Liver (tissue), 9 donors: ENCODE measurements around the gene MACROH2A2. TPM values are rescaled to one million over a fixed set of nuclear protein-coding genes. Genes with fewer than 3 reads are reported as not detected.

ENCODE experiments used
- DNase-seq: peaks from one replicate; pipeline ENCODE4 v3.0.0-alpha.2; 2017; ENCODE audit warnings: low spot score
- H3K27ac ChIP-seq, 2 donors: one replicate each; pipeline ENCODE4 v1.7.0; 2013; ENCODE audit warnings: inconsistent platforms in 2 of 2, low read length in 2 of 2, control low read depth in 1 of 2, low read depth in 1 of 2, mild to moderate bottlenecking in 1 of 2
- H3K27me3 ChIP-seq, 4 donors: one replicate each; pipeline versions ENCODE4 v1.6.1 to v1.7.0; 2013; ENCODE audit warnings: low read length in 3 of 4, inconsistent platforms in 1 of 4, mild to moderate bottlenecking in 1 of 4, moderate library complexity in 1 of 4; ENCODE audit not compliant: control insufficient read depth in 4 of 4, insufficient read depth in 4 of 4
- H3K36me3 ChIP-seq, 4 donors: one replicate each; pipeline versions ENCODE4 v1.6.1 to v1.7.0; 2013; ENCODE audit warnings: low read length in 3 of 4, mild to moderate bottlenecking in 3 of 4, low read depth in 1 of 4, moderate library complexity in 1 of 4; ENCODE audit not compliant: control insufficient read depth in 4 of 4, insufficient read depth in 3 of 4
- H3K4me1 ChIP-seq, 4 donors: one replicate each; pipeline versions ENCODE4 v1.6.1 to v1.7.0; 2013; ENCODE audit warnings: low read length in 3 of 4, mild to moderate bottlenecking in 3 of 4, moderate library complexity in 1 of 4; ENCODE audit not compliant: control insufficient read depth in 4 of 4, insufficient read depth in 4 of 4
- H3K4me3 ChIP-seq, 3 donors: one replicate each; pipeline versions ENCODE4 v1.6.1 to v1.7.0; 2013; ENCODE audit warnings: low read length in 3 of 3, control low read depth in 1 of 3, low read depth in 1 of 3, mild to moderate bottlenecking in 1 of 3
- H3K9ac ChIP-seq, 2 donors: one replicate each; pipeline ENCODE4 v1.7.0; 2013; ENCODE audit warnings: low read length in 2 of 2, mild to moderate bottlenecking in 2 of 2, moderate library complexity in 2 of 2, control low read depth in 1 of 2, low read depth in 1 of 2
- H3K9me3 ChIP-seq, 4 donors: one replicate each; pipeline versions ENCODE4 v1.6.1 to v1.7.0; 2013; ENCODE audit warnings: low read length in 3 of 4; ENCODE audit not compliant: control insufficient read depth in 4 of 4
- FOXA1 ChIP-seq: IDR thresholded peaks from 2 replicates; pipeline ENCODE4 v1.6.1; 2016; ENCODE audit warnings: antibody characterized with exemption
- FOXA2 ChIP-seq: IDR thresholded peaks from 2 replicates; pipeline ENCODE4 v1.6.1; 2016; ENCODE audit warnings: antibody characterized with exemption
- GABPA ChIP-seq, 2 donors: IDR thresholded peaks in 1 of 2; conservative IDR thresholded peaks in 1 of 2; 2 replicates each; pipeline ENCODE4 v1.6.1; 2016; ENCODE audit warnings: antibody characterized with exemption in 2 of 2, mild to moderate bottlenecking in 1 of 2, moderate library complexity in 1 of 2
- HNF4A ChIP-seq, 2 donors: conservative IDR thresholded peaks; 2 replicates each; pipeline ENCODE4 v1.6.1; 2016; ENCODE audit warnings: antibody characterized with exemption in 2 of 2, mild to moderate bottlenecking in 2 of 2
- HNF4G ChIP-seq: IDR thresholded peaks from 2 replicates; pipeline ENCODE4 v1.6.1; 2016; ENCODE audit warnings: antibody characterized with exemption
- JUND ChIP-seq, 2 donors: IDR thresholded peaks; 2 replicates each; pipeline ENCODE4 v1.6.1; 2016; ENCODE audit warnings: antibody characterized with exemption in 2 of 2
- NR2F2 ChIP-seq: IDR thresholded peaks from 2 replicates; pipeline ENCODE4 v1.6.1; 2016; ENCODE audit warnings: antibody characterized with exemption
- RAD21 ChIP-seq, 2 donors: IDR thresholded peaks; 2 replicates each; pipeline ENCODE4 v1.6.1; 2016; ENCODE audit warnings: antibody characterized with exemption in 2 of 2, mild to moderate bottlenecking in 2 of 2
- RXRA ChIP-seq, 2 donors: IDR thresholded peaks; 2 replicates each; pipeline ENCODE4 v1.6.1; 2017 to 2018; ENCODE audit warnings: antibody characterized with exemption in 2 of 2, mild to moderate bottlenecking in 1 of 2
- SP1 ChIP-seq: IDR thresholded peaks from 2 replicates; pipeline ENCODE4 v1.6.1; 2018; ENCODE audit warnings: antibody characterized with exemption, mild to moderate bottlenecking
- TAF1 ChIP-seq: conservative IDR thresholded peaks from 2 replicates; pipeline ENCODE4 v1.6.1; 2016; ENCODE audit warnings: antibody characterized with exemption, mild to moderate bottlenecking
- YY1 ChIP-seq: IDR thresholded peaks from 2 replicates; pipeline ENCODE4 v1.6.1; 2016; ENCODE audit warnings: antibody characterized with exemption, mild to moderate bottlenecking
- WGBS: extraction: QIAGEN DNeasy Blood & Tissue Kit; methylation state at CpG from one replicate; pipeline ENCODE4 v1.1.7; 2013; 5-methylcytosine and 5-hydroxymethylcytosine counted together
- polyA plus RNA-seq, 2 donors: library from polyadenylated mRNA; stranded (reverse) in 1 of 2; unstranded in 1 of 2; fragments of 200-250 nt in 1 of 2; fragments of >200 nt in 1 of 2; fragmentation: Nextera tagmentation in 1 of 2; extraction: Ambion mirVana in 1 of 2; gene quantifications; one replicate each; pipeline versions ENCODE4 v1.2.1 to v1.2.3, GENCODE V29; 2013 to 2015
- total RNA-seq, 2 donors: library from RNA; depleted of rRNA; stranded (reverse); fragments of >200 nt; gene quantifications; one replicate each; pipeline ENCODE4 v1.2.3, GENCODE V29; 2014
- TF ChIP-seq, protein P1 (sequence below): fragments of 150-350 bp; IDR thresholded peaks from 2 replicates; pipeline ENCODE4 v1.5.1; 2017; ENCODE audit warnings: improper control_type of control experiment, low read depth, low read length; ENCODE audit not compliant: missing input control
- TF ChIP-seq, protein P2 (sequence below): IDR thresholded peaks from 2 replicates; pipeline ENCODE4 v1.6.1; 2016; ENCODE audit warnings: antibody characterized with exemption
- TF ChIP-seq, protein P3 (sequence below): IDR thresholded peaks from 2 replicates; pipeline ENCODE4 v1.6.1; 2016; ENCODE audit warnings: antibody characterized with exemption
- TF ChIP-seq, protein P4 (sequence below): IDR thresholded peaks from 2 replicates; pipeline ENCODE4 v1.6.1; 2016; ENCODE audit warnings: antibody characterized with exemption
- TF ChIP-seq, protein P5 (sequence below): IDR thresholded peaks from 2 replicates; pipeline ENCODE4 v1.6.1; 2016; ENCODE audit warnings: antibody characterized with exemption, mild to moderate bottlenecking
- donor health status: healthy.
- donor health status: healthy.
- donor health status: healthy.
- donor health status: healthy.
- donor health status: healthy.

Gene MACROH2A2
- total and polyA plus RNA-seq, 4 donors: 1.2 to 7.2 (median 3.4) TPM

DNA sequence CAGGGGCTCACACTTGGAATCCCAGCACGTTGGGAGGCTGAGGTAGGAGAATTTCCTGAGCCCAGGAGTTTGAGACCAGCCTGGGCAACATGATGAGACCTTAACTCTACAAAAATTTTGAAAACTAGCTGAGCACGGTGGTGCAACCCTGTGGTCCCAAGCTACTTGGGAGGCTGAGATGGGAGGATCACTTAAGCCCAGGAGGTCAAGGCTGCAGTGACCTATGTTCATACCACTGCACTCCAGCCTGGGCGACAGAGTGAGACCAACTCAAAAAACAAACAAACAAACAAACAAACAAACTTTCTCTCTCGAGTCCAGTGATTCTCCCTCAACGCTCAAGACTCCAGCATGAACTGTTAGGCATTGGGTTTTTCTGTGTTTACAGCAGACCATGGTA lies 95.9 kb downstream of the MACROH2A2 start (continued):
- TF ChIP-seq, protein P1, sequence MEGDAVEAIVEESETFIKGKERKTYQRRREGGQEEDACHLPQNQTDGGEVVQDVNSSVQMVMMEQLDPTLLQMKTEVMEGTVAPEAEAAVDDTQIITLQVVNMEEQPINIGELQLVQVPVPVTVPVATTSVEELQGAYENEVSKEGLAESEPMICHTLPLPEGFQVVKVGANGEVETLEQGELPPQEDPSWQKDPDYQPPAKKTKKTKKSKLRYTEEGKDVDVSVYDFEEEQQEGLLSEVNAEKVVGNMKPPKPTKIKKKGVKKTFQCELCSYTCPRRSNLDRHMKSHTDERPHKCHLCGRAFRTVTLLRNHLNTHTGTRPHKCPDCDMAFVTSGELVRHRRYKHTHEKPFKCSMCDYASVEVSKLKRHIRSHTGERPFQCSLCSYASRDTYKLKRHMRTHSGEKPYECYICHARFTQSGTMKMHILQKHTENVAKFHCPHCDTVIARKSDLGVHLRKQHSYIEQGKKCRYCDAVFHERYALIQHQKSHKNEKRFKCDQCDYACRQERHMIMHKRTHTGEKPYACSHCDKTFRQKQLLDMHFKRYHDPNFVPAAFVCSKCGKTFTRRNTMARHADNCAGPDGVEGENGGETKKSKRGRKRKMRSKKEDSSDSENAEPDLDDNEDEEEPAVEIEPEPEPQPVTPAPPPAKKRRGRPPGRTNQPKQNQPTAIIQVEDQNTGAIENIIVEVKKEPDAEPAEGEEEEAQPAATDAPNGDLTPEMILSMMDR: no peak
- TF ChIP-seq HNF4G (no peak), FOXA2 (no peak), YY1 (no peak), TAF1 (no peak), SP1 (no peak)
- TF ChIP-seq, protein P2, sequence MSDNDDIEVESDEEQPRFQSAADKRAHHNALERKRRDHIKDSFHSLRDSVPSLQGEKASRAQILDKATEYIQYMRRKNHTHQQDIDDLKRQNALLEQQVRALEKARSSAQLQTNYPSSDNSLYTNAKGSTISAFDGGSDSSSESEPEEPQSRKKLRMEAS: no peak
- TF ChIP-seq, protein P3, sequence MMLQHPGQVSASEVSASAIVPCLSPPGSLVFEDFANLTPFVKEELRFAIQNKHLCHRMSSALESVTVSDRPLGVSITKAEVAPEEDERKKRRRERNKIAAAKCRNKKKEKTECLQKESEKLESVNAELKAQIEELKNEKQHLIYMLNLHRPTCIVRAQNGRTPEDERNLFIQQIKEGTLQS: no peak

DNA sequence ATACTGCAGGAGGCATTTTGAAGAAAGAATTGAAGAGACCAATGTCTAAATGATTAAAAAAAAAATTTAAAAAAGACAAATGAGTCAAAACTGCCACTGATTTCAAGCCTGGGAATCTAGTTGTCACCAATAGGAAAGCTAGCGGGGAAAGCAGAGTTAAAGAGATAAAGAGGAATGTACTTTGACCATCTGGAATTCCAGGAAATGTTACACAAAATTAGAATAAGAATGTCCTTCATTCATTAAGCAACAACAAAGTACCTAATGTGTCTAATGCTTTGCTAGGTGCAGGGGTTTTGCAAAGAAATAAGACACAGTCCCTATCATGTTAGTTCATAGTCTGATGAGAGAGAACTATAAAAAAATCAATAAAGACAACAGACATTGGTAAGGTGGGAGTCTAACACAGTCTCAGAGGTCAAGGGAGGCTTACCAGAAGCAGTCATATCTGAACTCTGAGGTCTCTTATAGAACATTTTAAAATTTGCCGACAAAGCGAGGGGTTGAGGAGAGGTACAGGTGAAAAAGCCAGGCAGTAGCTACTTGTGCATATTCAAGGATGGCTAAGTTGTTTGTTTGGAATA lies 102.7 kb downstream of the MACROH2A2 start:
- Histone ChIP-seq H3K27ac (no peak overlapping the region), H3K4me3 (no peak overlapping the region), H3K4me1 (peaks cover 4 to 21% (median 20%) of the 10 kb centered on the region in 4 donors), H3K9me3 (no peaks in the 10 kb centered on the region), H3K36me3 (peaks cover 10 to 61% (median 41%) of the 10 kb centered on the region in 4 donors), H3K9ac (no peak overlapping the region), H3K27me3 (no peaks in the 10 kb centered on the region)
- 21% methylated on average over 3 of the region's 3 CpGs for WGBS
- no peak for DNase-seq
- TF ChIP-seq, protein P1: no peak
- TF ChIP-seq GABPA (IDR thresholded peaks at IDR 0.05 in 1 of 2, conservative IDR thresholded peaks at IDR 0.05 in 1 of 2): peak in 1 of 2 donors; percentile 20
- peak; percentile 40 to 53 for TF ChIP-seq RXRA (IDR thresholded peaks at IDR 0.05)
- peak; percentile 69 for TF ChIP-seq HNF4G
- TF ChIP-seq, protein P3: no peak
- peak in 1 of 2 donors; percentile 8 for TF ChIP-seq RAD21 (IDR thresholded peaks at IDR 0.05)
- no peak for TF ChIP-seq JUND (IDR thresholded peaks at IDR 0.05)
- no peak for TF ChIP-seq FOXA1
- TF ChIP-seq NR2F2: no peak
- no peak for TF ChIP-seq YY1
- TF ChIP-seq, protein P4, sequence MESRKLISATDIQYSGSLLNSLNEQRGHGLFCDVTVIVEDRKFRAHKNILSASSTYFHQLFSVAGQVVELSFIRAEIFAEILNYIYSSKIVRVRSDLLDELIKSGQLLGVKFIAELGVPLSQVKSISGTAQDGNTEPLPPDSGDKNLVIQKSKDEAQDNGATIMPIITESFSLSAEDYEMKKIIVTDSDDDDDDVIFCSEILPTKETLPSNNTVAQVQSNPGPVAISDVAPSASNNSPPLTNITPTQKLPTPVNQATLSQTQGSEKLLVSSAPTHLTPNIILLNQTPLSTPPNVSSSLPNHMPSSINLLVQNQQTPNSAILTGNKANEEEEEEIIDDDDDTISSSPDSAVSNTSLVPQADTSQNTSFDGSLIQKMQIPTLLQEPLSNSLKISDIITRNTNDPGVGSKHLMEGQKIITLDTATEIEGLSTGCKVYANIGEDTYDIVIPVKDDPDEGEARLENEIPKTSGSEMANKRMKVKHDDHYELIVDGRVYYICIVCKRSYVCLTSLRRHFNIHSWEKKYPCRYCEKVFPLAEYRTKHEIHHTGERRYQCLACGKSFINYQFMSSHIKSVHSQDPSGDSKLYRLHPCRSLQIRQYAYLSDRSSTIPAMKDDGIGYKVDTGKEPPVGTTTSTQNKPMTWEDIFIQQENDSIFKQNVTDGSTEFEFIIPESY: no peak
- TF ChIP-seq HNF4A (conservative IDR thresholded peaks at IDR 0.05): peak; percentile 81 to 84
- TF ChIP-seq TAF1: no peak
- no peak for TF ChIP-seq FOXA2
- TF ChIP-seq, protein P2: no peak
- TF ChIP-seq SP1: peak; percentile 35
- TF ChIP-seq, protein P5, sequence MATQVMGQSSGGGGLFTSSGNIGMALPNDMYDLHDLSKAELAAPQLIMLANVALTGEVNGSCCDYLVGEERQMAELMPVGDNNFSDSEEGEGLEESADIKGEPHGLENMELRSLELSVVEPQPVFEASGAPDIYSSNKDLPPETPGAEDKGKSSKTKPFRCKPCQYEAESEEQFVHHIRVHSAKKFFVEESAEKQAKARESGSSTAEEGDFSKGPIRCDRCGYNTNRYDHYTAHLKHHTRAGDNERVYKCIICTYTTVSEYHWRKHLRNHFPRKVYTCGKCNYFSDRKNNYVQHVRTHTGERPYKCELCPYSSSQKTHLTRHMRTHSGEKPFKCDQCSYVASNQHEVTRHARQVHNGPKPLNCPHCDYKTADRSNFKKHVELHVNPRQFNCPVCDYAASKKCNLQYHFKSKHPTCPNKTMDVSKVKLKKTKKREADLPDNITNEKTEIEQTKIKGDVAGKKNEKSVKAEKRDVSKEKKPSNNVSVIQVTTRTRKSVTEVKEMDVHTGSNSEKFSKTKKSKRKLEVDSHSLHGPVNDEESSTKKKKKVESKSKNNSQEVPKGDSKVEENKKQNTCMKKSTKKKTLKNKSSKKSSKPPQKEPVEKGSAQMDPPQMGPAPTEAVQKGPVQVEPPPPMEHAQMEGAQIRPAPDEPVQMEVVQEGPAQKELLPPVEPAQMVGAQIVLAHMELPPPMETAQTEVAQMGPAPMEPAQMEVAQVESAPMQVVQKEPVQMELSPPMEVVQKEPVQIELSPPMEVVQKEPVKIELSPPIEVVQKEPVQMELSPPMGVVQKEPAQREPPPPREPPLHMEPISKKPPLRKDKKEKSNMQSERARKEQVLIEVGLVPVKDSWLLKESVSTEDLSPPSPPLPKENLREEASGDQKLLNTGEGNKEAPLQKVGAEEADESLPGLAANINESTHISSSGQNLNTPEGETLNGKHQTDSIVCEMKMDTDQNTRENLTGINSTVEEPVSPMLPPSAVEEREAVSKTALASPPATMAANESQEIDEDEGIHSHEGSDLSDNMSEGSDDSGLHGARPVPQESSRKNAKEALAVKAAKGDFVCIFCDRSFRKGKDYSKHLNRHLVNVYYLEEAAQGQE: no peak
